PFSK-1 (cell line): ENCODE measurements around the gene MFSD6.

ENCODE experiments used
- FOXP2 ChIP-seq: optimal IDR thresholded peaks from 2 replicates; pipeline ENCODE3; 2011; ENCODE audit warnings: borderline replicate concordance, control low read depth, inconsistent platforms; ENCODE audit not compliant: insufficient read depth; ENCODE audit errors: extremely low read length, extremely low read depth
- POLR2AphosphoS5 ChIP-seq: IDR thresholded peaks from 2 replicates; pipeline ENCODE4 v1.6.1; 2012; ENCODE audit warnings: low read depth, mild to moderate bottlenecking, control low read depth, low read length, moderate library complexity
- REST ChIP-seq, 2 experiments: IDR thresholded peaks; 2 replicates each; pipeline versions ENCODE4 v1.6.1 to v1.8.0; 2011 to 2012; ENCODE audit warnings: low read depth in 2 of 2, low read length in 2 of 2, control low read depth in 1 of 2, inconsistent platforms in 1 of 2, mild to moderate bottlenecking in 1 of 2, moderate library complexity in 1 of 2; ENCODE audit not compliant: insufficient read depth in 1 of 2
- SIN3A ChIP-seq: IDR thresholded peaks from 2 replicates; pipeline ENCODE4 v1.6.1; 2012; ENCODE audit warnings: mild to moderate bottlenecking, low read length, moderate library complexity, borderline replicate concordance; ENCODE audit not compliant: insufficient read depth
- TAF1 ChIP-seq: IDR thresholded peaks from 2 replicates; pipeline ENCODE4 v1.6.1; 2012; ENCODE audit warnings: low read length, control low read depth, borderline replicate concordance; ENCODE audit not compliant: insufficient read depth

The MFSD6 gene

GRCh38 chr2:190362894-190363293, 45.3 kb upstream of the MFSD6 start:
- TF ChIP-seq FOXP2: no peak
- no peak for TF ChIP-seq REST (IDR thresholded peaks at IDR 0.05; ENCODE audit: insufficient read depth in 1 of 2, low read depth in 2 of 2, low read length in 2 of 2)
- TF ChIP-seq POLR2AphosphoS5: no peak
- no peak for TF ChIP-seq SIN3A
- no peak for TF ChIP-seq TAF1

- no peak for TF ChIP-seq TAF1
- TF ChIP-seq POLR2AphosphoS5: no peak
- no peak for TF ChIP-seq REST (IDR thresholded peaks at IDR 0.05; ENCODE audit: insufficient read depth in 1 of 2, low read depth in 2 of 2, low read length in 2 of 2)
- TF ChIP-seq SIN3A: no peak
These were observed 42.5 kb upstream of the MFSD6 start for GRCh38 chr2:190365499-190366204.

- TF ChIP-seq TAF1 (no peak), REST (IDR thresholded peaks at IDR 0.05; ENCODE audit: insufficient read depth in 1 of 2, low read depth in 2 of 2, low read length in 2 of 2) (no peak), FOXP2 (no peak), SIN3A (no peak), POLR2AphosphoS5 (no peak)
These were observed 41.9 kb upstream of the MFSD6 start for GRCh38 chr2:190366248-190366753.

GRCh38 chr2:190367091-190367490, 41.1 kb upstream of the MFSD6 start:
- TF ChIP-seq FOXP2 (no peak), REST (IDR thresholded peaks at IDR 0.05; ENCODE audit: insufficient read depth in 1 of 2, low read depth in 2 of 2, low read length in 2 of 2) (no peak), TAF1 (no peak), POLR2AphosphoS5 (no peak), SIN3A (no peak)
